Tibial nerve (tissue), 4 donors: ENCODE results near the gene PDHX.

Source experiments
- EP300 ChIP-seq, 2 donors: sonication (generic); formaldehyde crosslinking; IDR thresholded peaks; one replicate each; pipeline ENCODE4 v1.6.1; 2017; ENCODE audit warnings: antibody characterized with exemption in 2 of 2, mild to moderate bottlenecking in 1 of 2
- POLR2A ChIP-seq, 2 donors: fragments of 450-650 bp; IDR thresholded peaks; one replicate each; pipeline ENCODE4 v1.6.1; 2017; ENCODE audit warnings: antibody characterized with exemption in 2 of 2, mild to moderate bottlenecking in 2 of 2, moderate library complexity in 2 of 2
- TF ChIP-seq, protein P1 (sequence below), 5 experiments: fragments of 200-600 bp in 3 of 5; fragments of 450-650 bp in 2 of 5; sonication (generic) in 3 of 5; IDR thresholded peaks; one replicate each; pipeline ENCODE4 v1.5.1; 2016 to 2019; ENCODE audit warnings: antibody characterized with exemption in 5 of 5, mild to moderate bottlenecking in 3 of 5, moderate library complexity in 2 of 5

GRCh38 chr11:34968862-34969261 is 52.4 kb downstream of the PDHX start:
- TF ChIP-seq EP300 (IDR thresholded peaks at IDR 0.05) = no peak
- no peak for TF ChIP-seq POLR2A (IDR thresholded peaks at IDR 0.05)
- TF ChIP-seq, protein P1, sequence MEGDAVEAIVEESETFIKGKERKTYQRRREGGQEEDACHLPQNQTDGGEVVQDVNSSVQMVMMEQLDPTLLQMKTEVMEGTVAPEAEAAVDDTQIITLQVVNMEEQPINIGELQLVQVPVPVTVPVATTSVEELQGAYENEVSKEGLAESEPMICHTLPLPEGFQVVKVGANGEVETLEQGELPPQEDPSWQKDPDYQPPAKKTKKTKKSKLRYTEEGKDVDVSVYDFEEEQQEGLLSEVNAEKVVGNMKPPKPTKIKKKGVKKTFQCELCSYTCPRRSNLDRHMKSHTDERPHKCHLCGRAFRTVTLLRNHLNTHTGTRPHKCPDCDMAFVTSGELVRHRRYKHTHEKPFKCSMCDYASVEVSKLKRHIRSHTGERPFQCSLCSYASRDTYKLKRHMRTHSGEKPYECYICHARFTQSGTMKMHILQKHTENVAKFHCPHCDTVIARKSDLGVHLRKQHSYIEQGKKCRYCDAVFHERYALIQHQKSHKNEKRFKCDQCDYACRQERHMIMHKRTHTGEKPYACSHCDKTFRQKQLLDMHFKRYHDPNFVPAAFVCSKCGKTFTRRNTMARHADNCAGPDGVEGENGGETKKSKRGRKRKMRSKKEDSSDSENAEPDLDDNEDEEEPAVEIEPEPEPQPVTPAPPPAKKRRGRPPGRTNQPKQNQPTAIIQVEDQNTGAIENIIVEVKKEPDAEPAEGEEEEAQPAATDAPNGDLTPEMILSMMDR (IDR thresholded peaks at IDR 0.05) = no peak
